DND-41 (cell line): Measurements from ENCODE around the gene KCNB1.

Source experiments
- CTCF ChIP-seq: IDR thresholded peaks from 2 replicates; pipeline ENCODE4 v1.5.1; 2012; ENCODE audit warnings: borderline replicate concordance, low read length, moderate library complexity, mild to moderate bottlenecking; ENCODE audit not compliant: poor library complexity, severe bottlenecking; ENCODE audit errors: extremely low read depth
- EZH2 ChIP-seq: IDR thresholded peaks from 3 replicates; pipeline ENCODE4 v1.6.1; 2012; ENCODE audit warnings: borderline replicate concordance, low read depth, mild to moderate bottlenecking, moderate library complexity, low read length, inconsistent platforms; ENCODE audit not compliant: severe bottlenecking

GRCh38 chr20:49508435-49509199, 26.1 kb upstream of the KCNB1 start:
- TF ChIP-seq CTCF (peak; percentile 81), EZH2 (no peak)
